Common myeloid progenitor, CD34-positive (primary cell): ENCODE data around the gene TSTD1.

Experiments
- CTCF ChIA-PET: fragments of 350-600 bp; sonication (Branson Sonifier 250); formaldehyde crosslinking; loops from one replicate; lab custom pipeline; 2021; ENCODE audit warnings: antibody characterized with exemption; lab: Charles Lee
- POLR2A ChIA-PET: fragments of 350-600 bp; sonication (Branson Sonifier 250); formaldehyde crosslinking; loops from one replicate; lab custom pipeline; 2021; ENCODE audit warnings: antibody characterized with exemption; lab: Charles Lee
- DNase-seq, 3 donors: peaks; one replicate each; pipeline versions ENCODE4 v3.0.0 to v3.0.0-alpha.2; 2013
- H3K27ac ChIP-seq, 2 experiments: 1 replicate in 1 of 2; 2 replicates in 1 of 2; pipeline ENCODE4 v1.7.0; 2013; ENCODE audit warnings: inconsistent platforms in 2 of 2, low read length in 2 of 2, mild to moderate bottlenecking in 2 of 2, low read depth in 1 of 2, moderate library complexity in 1 of 2; ENCODE audit not compliant: severe bottlenecking in 2 of 2, insufficient read depth in 1 of 2, poor library complexity in 1 of 2
- H3K27me3 ChIP-seq, 5 experiments: replicated peaks in 2 of 5; 1 replicate in 3 of 5; 2 replicates in 2 of 5; pipeline versions ENCODE4 v1.6.1 to v1.7.0; 2013; ENCODE audit warnings: low read length in 4 of 5, mild to moderate bottlenecking in 2 of 5, moderate library complexity in 2 of 5, inconsistent platforms in 1 of 5; ENCODE audit not compliant: insufficient read depth in 5 of 5, control insufficient read depth in 4 of 5
- H3K36me3 ChIP-seq, 4 experiments: 1 replicate in 2 of 4; 2 replicates in 2 of 4; pipeline versions ENCODE4 v1.6.1 to v1.7.0; 2013; ENCODE audit warnings: low read length in 3 of 4, control low read depth in 1 of 4, mild to moderate bottlenecking in 1 of 4; ENCODE audit not compliant: control insufficient read depth in 4 of 4, insufficient read depth in 4 of 4
- H3K4me1 ChIP-seq, 4 experiments: 1 replicate in 3 of 4; 2 replicates in 1 of 4; pipeline versions ENCODE4 v1.6.1 to v1.7.1; 2013; ENCODE audit warnings: low read length in 3 of 4, mild to moderate bottlenecking in 3 of 4, control low read depth in 1 of 4, inconsistent platforms in 1 of 4, moderate library complexity in 1 of 4; ENCODE audit not compliant: control insufficient read depth in 4 of 4, insufficient read depth in 4 of 4; ENCODE audit errors: control extremely low read depth in 1 of 4
- H3K4me3 ChIP-seq, 7 experiments: 1 replicate in 4 of 7; 2 replicates in 3 of 7; pipeline versions ENCODE4 v1.5.1 to v1.7.0; 2013; ENCODE audit warnings: mild to moderate bottlenecking in 7 of 7, low read length in 6 of 7, moderate library complexity in 6 of 7, inconsistent platforms in 2 of 7, low read depth in 2 of 7, control low read depth in 1 of 7; ENCODE audit not compliant: insufficient read depth in 4 of 7, control insufficient read depth in 1 of 7; ENCODE audit errors: extremely low read depth in 1 of 7
- H3K9me3 ChIP-seq, 5 experiments: 1 replicate in 4 of 5; 2 replicates in 1 of 5; pipeline versions ENCODE4 v1.6.1 to v1.7.1; 2013; ENCODE audit warnings: low read length in 4 of 5, mild to moderate bottlenecking in 2 of 5, inconsistent platforms in 1 of 5, low read depth in 1 of 5, moderate library complexity in 1 of 5; ENCODE audit not compliant: control insufficient read depth in 4 of 5, insufficient read depth in 2 of 5; ENCODE audit errors: control extremely low read depth in 1 of 5
- WGBS: methylation state at CpG from one replicate; pipeline ENCODE4 v1.1.5; 2013; ENCODE audit not compliant: insufficient coverage; 5-methylcytosine and 5-hydroxymethylcytosine counted together

The TSTD1 gene

GRCh38 chr1:161013488-161014230 lies 25.1 kb downstream of the TSTD1 start:
- Histone ChIP-seq H3K27me3 (no peaks in the 10 kb centered on the region), H3K4me1 (peaks cover 15 to 48% (median 37%) of the 10 kb centered on the region in 4 experiments), H3K4me3 (peak overlapping the region; percentile 12 to 73 (median 52)), H3K9me3 (no peaks in the 10 kb centered on the region), H3K27ac (peak overlapping the region; percentile 83 to 90), H3K36me3 (peaks cover 0 to 2% (median 0%) of the 10 kb centered on the region in 4 experiments)
- POLR2A ChIA-PET: interaction anchor here (0.8 to 3.2 kb wide), 6 partner anchors 8 to 56 kb away, joined by 3 to 14 read pairs (median 4); partner anchors contain the start of genes ARHGAP30 and USF1
- CTCF ChIA-PET: interaction anchor here (0.6 to 13.2 kb wide), 9 partner anchors 9 to 114 kb away, joined by 3 to 120 read pairs (median 5); partner anchors contain the start of gene TSTD1
- WGBS: 0% methylated on average over 11 of the region's 15 CpGs
- peak; percentile 95 to 99 (median 98) for DNase-seq

GRCh38 chr1:161013131-161013487 lies 25.7 kb downstream of the TSTD1 start:
- Histone ChIP-seq H3K4me3 (peak overlapping the region in 6 of 7 experiments; percentile 29 to 73 (median 52)), H3K36me3 (peaks cover 0 to 2% (median 0%) of the 10 kb centered on the region in 4 experiments), H3K27ac (peak overlapping the region; percentile 81 to 90), H3K27me3 (no peaks in the 10 kb centered on the region), H3K4me1 (peaks cover 12 to 43% (median 32%) of the 10 kb centered on the region in 4 experiments), H3K9me3 (no peaks in the 10 kb centered on the region)
- peak in 2 of 3 donors; percentile 69 to 77 for DNase-seq
- CTCF ChIA-PET: interaction anchor here (0.6 to 13.2 kb wide), 10 partner anchors 8 to 115 kb away, joined by 3 to 120 read pairs (median 4); partner anchors contain the start of gene TSTD1
- POLR2A ChIA-PET: interaction anchor here (0.8 to 3.2 kb wide), 6 partner anchors 8 to 57 kb away, joined by 3 to 14 read pairs (median 4); partner anchors contain the start of genes ARHGAP30 and USF1

GRCh38 chr1:161012420-161012819 lies 26.3 kb downstream of the TSTD1 start:
- ChIA-PET POLR2A (interaction anchor here (0.6 to 3.2 kb wide), 3 partner anchors 15 to 56 kb away, joined by 3 to 14 read pairs (median 7); no protein-coding TSS in a partner anchor), CTCF (interaction anchor here (1.3 to 13.2 kb wide), 4 partner anchors 9 to 87 kb away, joined by 3 to 120 read pairs (median 14); partner anchors contain the start of gene F11R)
- Histone ChIP-seq H3K9me3 (no peaks in the 10 kb centered on the region), H3K27ac (peak overlapping the region in 1 of 2 experiments; percentile 90), H3K27me3 (no peaks in the 10 kb centered on the region), H3K4me3 (peak overlapping the region in 1 of 7 experiments; percentile 58), H3K4me1 (peaks cover 12 to 36% (median 28%) of the 10 kb centered on the region in 4 experiments), H3K36me3 (peaks cover 0 to 2% (median 1%) of the 10 kb centered on the region in 4 experiments)
- DNase-seq: no peak
- 100% methylated on average over 1 of the region's 3 CpGs for WGBS

GRCh38 chr1:161009602-161010211 lies 29.1 kb downstream of the TSTD1 start:
- peak in 1 of 3 donors; percentile 33 for DNase-seq
- peaks cover 0 to 7% (median 1%) of the 10 kb centered on the region in 4 experiments for H3K36me3 ChIP-seq
- no peak overlapping the region for H3K27ac ChIP-seq
- ChIA-PET POLR2A (interaction anchor here (0.7 kb wide), 1 partner anchor 37 kb away, joined by 3 read pairs; no protein-coding TSS in a partner anchor), CTCF (interaction anchor here (1.2 to 13.2 kb wide), 4 partner anchors 11 to 132 kb away, joined by 4 to 120 read pairs (median 14); partner anchors contain the start of gene F11R)
- H3K4me1 ChIP-seq: peaks cover 12 to 36% (median 28%) of the 10 kb centered on the region in 4 experiments
- 86% methylated on average over 7 of the region's 7 CpGs for WGBS
- no peaks in the 10 kb centered on the region for H3K9me3 ChIP-seq
- no peaks in the 10 kb centered on the region for H3K27me3 ChIP-seq
- no peak overlapping the region for H3K4me3 ChIP-seq

GRCh38 chr1:161008869-161009510 lies 29.8 kb downstream of the TSTD1 start:
- peaks cover 10 to 30% (median 22%) of the 10 kb centered on the region in 4 experiments for H3K4me1 ChIP-seq
- no peaks in the 10 kb centered on the region for H3K27me3 ChIP-seq
- CTCF ChIA-PET: interaction anchor here (1.1 to 13.2 kb wide), 4 partner anchors 12 to 132 kb away, joined by 3 to 120 read pairs (median 12); no protein-coding TSS in a partner anchor
- no peak for DNase-seq
- H3K27ac ChIP-seq: no peak overlapping the region
- no peaks in the 10 kb centered on the region for H3K9me3 ChIP-seq
- H3K4me3 ChIP-seq: no peak overlapping the region
- H3K36me3 ChIP-seq: peaks cover 0 to 7% (median 1%) of the 10 kb centered on the region in 4 experiments
- WGBS: 100% methylated on average over 2 of the region's 4 CpGs
- POLR2A ChIA-PET: no interaction called here

- H3K9me3 ChIP-seq: no peaks in the 10 kb centered on the region
- H3K36me3 ChIP-seq: peaks cover 0 to 7% (median 1%) of the 10 kb centered on the region in 4 experiments
- peaks cover 4 to 14% (median 7%) of the 10 kb centered on the region in 4 experiments for H3K4me1 ChIP-seq
- H3K27me3 ChIP-seq: no peaks in the 10 kb centered on the region
- H3K4me3 ChIP-seq: no peak overlapping the region
- 100% methylated on average over 1 of the region's 2 CpGs for WGBS
- H3K27ac ChIP-seq: no peak overlapping the region
- DNase-seq: no peak
- POLR2A ChIA-PET: no interaction called here
- CTCF ChIA-PET: interaction anchor here (1.1 to 13.2 kb wide), 3 partner anchors 10 to 32 kb away, joined by 5 to 120 read pairs (median 7); partner anchors contain the start of gene TSTD1
These were observed 31.4 kb downstream of the TSTD1 start for GRCh38 chr1:161007369-161007768.
